ENCODE measurements around the gene PAPPA.

PAPPA gene

DNA sequence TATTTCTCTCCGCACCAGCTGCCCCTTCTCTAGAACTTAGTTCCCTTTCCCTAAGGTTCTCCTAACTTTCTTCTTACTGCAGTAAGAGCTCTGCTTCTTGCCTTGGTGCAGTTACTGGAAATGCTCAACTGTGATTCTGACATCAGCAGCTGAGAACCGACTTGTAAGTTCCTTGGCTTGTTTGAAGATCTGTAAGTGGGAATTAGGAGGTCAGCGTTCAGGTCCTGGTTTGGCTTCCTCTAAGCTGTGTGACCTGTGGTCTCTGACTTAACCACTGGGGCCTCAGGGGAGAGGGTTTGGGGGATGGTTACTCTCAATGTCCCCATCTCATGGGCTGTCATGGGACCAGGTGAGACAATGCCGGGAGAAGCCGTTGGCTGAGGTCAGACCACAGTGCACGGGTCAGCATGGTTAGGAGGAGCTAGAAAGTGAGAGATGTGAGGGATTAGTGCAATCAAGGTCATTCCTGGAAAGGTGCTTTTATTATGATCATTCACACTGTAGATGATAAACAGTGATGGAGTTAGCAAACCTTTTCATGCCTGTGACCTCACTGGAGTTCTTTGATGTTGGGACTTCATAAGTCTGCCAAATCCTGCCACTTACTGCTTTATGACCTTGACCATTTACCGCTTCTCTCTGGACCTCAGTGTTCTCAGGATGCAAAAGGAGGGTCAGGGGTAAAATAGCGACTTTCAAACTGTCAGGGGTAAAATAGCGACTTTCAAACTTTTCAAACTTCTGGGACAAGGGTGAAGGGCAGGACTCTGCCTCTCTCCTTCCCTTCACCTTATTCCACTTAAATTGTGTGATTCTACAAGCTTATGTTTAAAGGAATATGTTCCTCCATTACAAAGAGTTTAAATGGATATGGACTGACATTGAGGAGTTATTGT is 7.3 kb downstream of the PAPPA start:
- CTCF ChIA-PET: interaction anchor here (0.8 to 1.8 kb wide), 7 partner anchors 8 to 571 kb away, joined by 3 to 6 read pairs (median 4); no protein-coding TSS in a partner anchor
- TF ChIP-seq, protein P1, sequence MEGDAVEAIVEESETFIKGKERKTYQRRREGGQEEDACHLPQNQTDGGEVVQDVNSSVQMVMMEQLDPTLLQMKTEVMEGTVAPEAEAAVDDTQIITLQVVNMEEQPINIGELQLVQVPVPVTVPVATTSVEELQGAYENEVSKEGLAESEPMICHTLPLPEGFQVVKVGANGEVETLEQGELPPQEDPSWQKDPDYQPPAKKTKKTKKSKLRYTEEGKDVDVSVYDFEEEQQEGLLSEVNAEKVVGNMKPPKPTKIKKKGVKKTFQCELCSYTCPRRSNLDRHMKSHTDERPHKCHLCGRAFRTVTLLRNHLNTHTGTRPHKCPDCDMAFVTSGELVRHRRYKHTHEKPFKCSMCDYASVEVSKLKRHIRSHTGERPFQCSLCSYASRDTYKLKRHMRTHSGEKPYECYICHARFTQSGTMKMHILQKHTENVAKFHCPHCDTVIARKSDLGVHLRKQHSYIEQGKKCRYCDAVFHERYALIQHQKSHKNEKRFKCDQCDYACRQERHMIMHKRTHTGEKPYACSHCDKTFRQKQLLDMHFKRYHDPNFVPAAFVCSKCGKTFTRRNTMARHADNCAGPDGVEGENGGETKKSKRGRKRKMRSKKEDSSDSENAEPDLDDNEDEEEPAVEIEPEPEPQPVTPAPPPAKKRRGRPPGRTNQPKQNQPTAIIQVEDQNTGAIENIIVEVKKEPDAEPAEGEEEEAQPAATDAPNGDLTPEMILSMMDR (IDR thresholded peaks at IDR 0.05; ENCODE audit: insufficient read depth, low read length, missing control alignments): no peak
- DNase-seq (ENCODE audit: low read depth, low spot score): no peak
- no peak overlapping the region for H3K4me3 ChIP-seq (ENCODE audit: low read depth, low read length)
- POLR2A ChIA-PET: no interaction called here

DNA sequence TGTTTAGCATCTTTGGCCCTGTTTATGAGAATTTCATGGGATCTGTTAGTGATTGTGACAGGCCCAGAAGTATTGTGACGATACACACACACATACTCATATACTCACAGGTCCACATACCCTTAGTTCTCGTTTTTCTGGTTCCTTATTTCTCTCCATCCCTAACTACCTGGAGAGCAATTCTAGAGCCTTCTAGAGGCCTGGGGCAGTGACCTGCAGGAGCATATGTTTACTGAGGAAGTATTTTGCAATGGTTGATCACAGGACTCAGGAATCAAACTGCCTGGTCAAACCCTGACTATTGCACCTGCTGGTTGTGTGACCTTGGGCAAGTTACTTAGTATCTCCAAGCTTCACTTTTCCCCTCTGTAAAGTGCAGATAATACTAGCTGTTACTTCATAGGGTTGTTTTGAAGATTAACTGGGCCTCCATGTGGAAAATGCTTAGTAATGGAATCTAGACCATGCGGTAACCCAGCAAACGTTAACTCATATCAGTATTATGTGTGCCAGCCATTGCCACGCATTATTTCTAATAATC is 8.7 kb downstream of the PAPPA start:
- H3K4me3 ChIP-seq (ENCODE audit: low read depth, low read length): no peak overlapping the region
- CTCF ChIA-PET: interaction anchor here (0.9 to 1.7 kb wide), 4 partner anchors 10 to 50 kb away, joined by 3 to 5 read pairs (median 3); no protein-coding TSS in a partner anchor
- TF ChIP-seq, protein P1 (IDR thresholded peaks at IDR 0.05; ENCODE audit: insufficient read depth, low read length, missing control alignments): no peak
- POLR2A ChIA-PET: no interaction called here
- DNase-seq (ENCODE audit: low read depth, low spot score): no peak

DNA sequence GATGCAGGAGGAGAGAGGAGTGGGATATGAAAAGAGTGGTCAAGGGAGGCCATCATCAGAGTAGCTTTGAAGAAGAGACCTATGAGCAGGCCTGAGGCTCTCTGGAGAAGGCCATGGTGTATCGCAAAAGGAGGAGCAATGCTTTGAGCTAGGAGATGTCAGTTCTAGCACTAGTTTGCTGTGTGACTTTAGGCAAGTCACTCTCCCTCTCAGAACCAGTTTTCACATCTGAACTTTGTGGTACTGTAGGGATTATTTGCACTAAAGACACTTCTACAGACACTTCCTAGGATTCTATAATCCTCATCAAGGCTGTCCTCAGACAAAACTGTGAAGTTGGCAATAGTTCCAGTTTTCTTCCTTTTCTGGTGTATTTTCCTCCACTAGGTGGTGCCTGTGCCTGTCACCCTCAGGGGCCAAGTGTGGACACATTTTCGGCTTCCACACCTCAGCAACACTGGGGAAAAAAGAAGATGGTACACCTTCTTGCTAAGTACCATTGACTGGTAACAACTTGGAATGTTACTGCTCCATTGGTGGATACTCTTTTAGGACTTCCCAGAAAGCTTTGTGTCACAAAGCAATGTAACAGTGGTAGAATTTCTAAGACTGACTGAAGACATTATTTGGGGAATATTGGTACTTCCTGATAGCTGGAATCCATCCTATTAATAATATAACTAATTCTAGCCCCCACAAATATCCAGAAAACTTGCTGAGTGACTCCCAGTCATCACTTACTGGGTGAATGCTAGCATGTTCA is 9.9 kb downstream of the PAPPA start:
- TF ChIP-seq, protein P1 (IDR thresholded peaks at IDR 0.05; ENCODE audit: insufficient read depth, low read length, missing control alignments): peak; percentile 9
- DNase-seq (ENCODE audit: low read depth, low spot score): no peak
- CTCF ChIA-PET: interaction anchor here (1.0 to 1.5 kb wide), 8 partner anchors 9 to 498 kb away, joined by 3 to 5 read pairs (median 3); no protein-coding TSS in a partner anchor
- POLR2A ChIA-PET: no interaction called here
- H3K4me3 ChIP-seq (ENCODE audit: low read depth, low read length): no peak overlapping the region

DNA sequence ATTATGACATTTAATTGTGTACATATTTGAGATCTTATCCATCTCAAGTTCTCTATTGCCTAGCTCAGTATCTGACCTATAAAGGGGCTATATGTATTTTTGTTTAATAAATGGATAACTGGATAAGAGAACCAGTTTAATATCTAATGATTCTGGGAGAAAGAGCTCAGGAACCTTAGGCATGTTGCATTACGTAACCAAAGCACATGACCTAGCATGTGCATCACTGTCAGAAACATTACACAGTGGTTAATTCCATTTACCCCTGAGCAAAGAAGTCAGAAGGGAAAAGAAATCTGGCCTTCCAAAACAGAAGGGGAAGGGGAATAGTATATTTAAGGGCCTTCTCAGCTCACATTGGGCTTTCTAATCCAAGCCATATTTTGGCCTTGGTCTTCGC is 12.3 kb downstream of the PAPPA start:
- CTCF ChIA-PET: interaction anchor here (0.8 to 1.5 kb wide), 8 partner anchors 13 to 574 kb away, joined by 3 to 7 read pairs (median 4); no protein-coding TSS in a partner anchor
- H3K4me3 ChIP-seq (ENCODE audit: low read depth, low read length): no peak overlapping the region
- TF ChIP-seq, protein P1 (IDR thresholded peaks at IDR 0.05; ENCODE audit: insufficient read depth, low read length, missing control alignments): no peak
- no peak for DNase-seq (ENCODE audit: low read depth, low spot score)
- POLR2A ChIA-PET: no interaction called here

DNA sequence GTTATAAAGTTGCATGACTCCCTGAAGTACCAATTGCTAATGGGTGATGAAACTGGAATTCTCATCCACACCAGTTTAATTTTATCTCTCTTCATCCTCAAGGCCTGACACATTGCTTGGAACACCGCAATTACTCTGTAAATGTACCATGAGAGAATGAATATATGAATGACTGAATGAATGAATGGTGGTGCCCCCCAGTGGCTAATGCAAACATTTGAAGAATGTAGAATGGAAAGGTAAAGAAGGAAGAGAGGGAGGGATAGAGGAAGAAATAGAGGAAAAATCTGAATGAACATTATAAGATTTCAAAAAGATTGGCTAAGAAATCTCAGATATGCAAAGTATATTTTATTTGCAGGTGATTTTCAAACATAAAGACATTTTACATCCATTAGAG is 13.1 kb downstream of the PAPPA start:
- ChIA-PET CTCF (interaction anchor here (1.5 kb wide), 1 partner anchor 573 kb away, joined by 7 read pairs; no protein-coding TSS in a partner anchor), POLR2A (no interaction called here)
- TF ChIP-seq, protein P1 (IDR thresholded peaks at IDR 0.05; ENCODE audit: insufficient read depth, low read length, missing control alignments): no peak

More for the DNA sequence above, 13.1 kb downstream of the PAPPA start:
- DNase-seq (ENCODE audit: low read depth, low spot score): no peak
- H3K4me3 ChIP-seq (ENCODE audit: low read depth, low read length): no peak overlapping the region
